Measurements from ENCODE around the gene TAS2R31. TPM values are rescaled to one million over a fixed set of nuclear protein-coding genes. Genes with fewer than 3 reads are reported as not detected.

Gene TAS2R31
- total RNA-seq, 1 experiment from 2014 or later = 2.3 TPM

- no peak for DNase-seq (ENCODE audit: low spot score)
These were observed 23.6 kb downstream of the TAS2R31 start for GRCh38 chr12:11007608-11008007.

GRCh38 chr12:10998204-10998603 is 33.0 kb downstream of the TAS2R31 start, which contains the start of gene TAS2R20:
Gene TAS2R20 (minus strand): TSS chr12:10998304. CDS start chr12:10997875, 429 bp downstream.
- DNase-seq (ENCODE audit: low spot score) = no peak

- no peak for DNase-seq (ENCODE audit: low spot score)
These were observed 36.9 kb downstream of the TAS2R31 start for GRCh38 chr12:10994307-10994706.

- no peak for DNase-seq (ENCODE audit: low spot score)
These were observed 42.1 kb downstream of the TAS2R31 start for GRCh38 chr12:10989107-10989506.

GRCh38 chr12:10986812-10987211 is 44.4 kb downstream of the TAS2R31 start, which contains the start of gene TAS2R50:
Gene TAS2R50 (minus strand): TSS chr12:10986912. CDS start chr12:10986860, 52 bp downstream.
- no peak for DNase-seq (ENCODE audit: low spot score)

GRCh38 chr12:10982244-10982643 is 49.0 kb downstream of the TAS2R31 start:
- no peak for DNase-seq (ENCODE audit: low spot score)

Other genes with a start within 250 kb of the TAS2R31 start
- gene TAS2R7, start 228.8 kb downstream of the TAS2R31 start, total RNA-seq (2014; rRNA removed; shearing (Covaris generic)) = not detected in 2 replicates
- not detected in 2 replicates for gene TAS2R8, start 224.1 kb downstream of the TAS2R31 start, total RNA-seq (2014; rRNA removed; shearing (Covaris generic))
- gene TAS2R9, start 221.2 kb downstream of the TAS2R31 start, total RNA-seq (2014; rRNA removed; shearing (Covaris generic)) = 0.56 TPM in 1 of 2 replicates, not detected in the other
- 0.21 and 0.36 TPM in 2 replicates for gene TAS2R10, start 205.0 kb downstream of the TAS2R31 start, total RNA-seq (2014; rRNA removed; shearing (Covaris generic))
- gene PRR4, start 181.9 kb downstream of the TAS2R31 start, total RNA-seq (2014; rRNA removed; shearing (Covaris generic)) = 0.13 and 0.28 TPM in 2 replicates
- gene PRH1, start 147.2 kb downstream of the TAS2R31 start, total RNA-seq (2014; rRNA removed; shearing (Covaris generic)) = 13.8 and 17.4 TPM in 2 replicates
- gene TAS2R13, start 121.8 kb downstream of the TAS2R31 start, total RNA-seq (2014; rRNA removed; shearing (Covaris generic)) = 0.16 and 0.46 TPM in 2 replicates
- gene PRH2, start 102.2 kb downstream of the TAS2R31 start, total RNA-seq (2014; rRNA removed; shearing (Covaris generic)) = not detected in 2 replicates
- gene TAS2R14, start 92.1 kb downstream of the TAS2R31 start, total RNA-seq (2014; rRNA removed; shearing (Covaris generic)) = 1.4 and 1.8 TPM in 2 replicates
- gene TAS2R50, start 44.5 kb downstream of the TAS2R31 start, total RNA-seq (2014; rRNA removed; shearing (Covaris generic)) = 0.26 and 0.99 TPM in 2 replicates
- gene TAS2R20, start 33.1 kb downstream of the TAS2R31 start, total RNA-seq (2014; rRNA removed; shearing (Covaris generic)) = 0.79 and 0.86 TPM in 2 replicates
- gene TAS2R19, start 8.8 kb downstream of the TAS2R31 start, total RNA-seq (2014; rRNA removed; shearing (Covaris generic)) = 1.6 and 3.3 TPM in 2 replicates
- 0.31 and 0.76 TPM in 2 replicates for gene TAS2R46, start 30.9 kb upstream of the TAS2R31 start, total RNA-seq (2014; rRNA removed; shearing (Covaris generic))
- gene TAS2R43, start 60.9 kb upstream of the TAS2R31 start, total RNA-seq (2014; rRNA removed; shearing (Covaris generic)) = 0.51 and 1.7 TPM in 2 replicates
- gene TAS2R30, start 103.2 kb upstream of the TAS2R31 start, total RNA-seq (2014; rRNA removed; shearing (Covaris generic)) = 0.79 and 0.86 TPM in 2 replicates
- 6.1 and 6.7 TPM in 2 replicates for gene SMIM10L1, start 139.8 kb upstream of the TAS2R31 start, total RNA-seq (2014; rRNA removed; shearing (Covaris generic))
- gene TAS2R42, start 155.5 kb upstream of the TAS2R31 start, total RNA-seq (2014; rRNA removed; shearing (Covaris generic)) = not detected in 2 replicates
- not detected in 2 replicates for gene PRB3, start 238.3 kb upstream of the TAS2R31 start, total RNA-seq (2014; rRNA removed; shearing (Covaris generic))